VCaP (cell line): ENCODE results near the gene MAP1A.
A peak's percentile ranks its signal among the peaks of the same experiment; 100 is the strongest.

Source experiments
- H3K27ac ChIP-seq: fragments of 450-650 bp; 2 replicates; pipeline ENCODE4 v1.5.1; 2017
- CTCF ChIP-seq: fragments of 450-650 bp; conservative IDR thresholded peaks from 2 replicates; pipeline ENCODE4 v1.5.1; 2017; ENCODE audit warnings: mild to moderate bottlenecking, moderate library complexity

Gene MAP1A

GRCh38 chr15:43488790-43489189 lies 28.6 kb upstream of the MAP1A start:
- H3K27ac ChIP-seq = no peak overlapping the region
- TF ChIP-seq CTCF = no peak

GRCh38 chr15:43489191-43489590 lies 28.2 kb upstream of the MAP1A start:
- TF ChIP-seq CTCF = no peak
- no peak overlapping the region for H3K27ac ChIP-seq

- TF ChIP-seq CTCF = no peak
- peak overlapping the region; percentile 69 for H3K27ac ChIP-seq
Measured at GRCh38 chr15:43492266-43492665, 25.1 kb upstream of the MAP1A start.

GRCh38 chr15:43492673-43493601 lies 24.5 kb upstream of the MAP1A start, which contains the start of gene TP53BP1:
TP53BP1 (minus strand) TSS chr15:43493156; CDS start chr15:43493043, 113 bp downstream.
- TF ChIP-seq CTCF = no peak

GRCh38 chr15:43493703-43494472 lies 23.5 kb upstream of the MAP1A start:
- no peak for TF ChIP-seq CTCF
- peak overlapping the region; percentile 69 for H3K27ac ChIP-seq

More at GRCh38 chr15:43492673-43493601, 24.5 kb upstream of the MAP1A start, which contains the start of gene TP53BP1:
- H3K27ac ChIP-seq = peak within 1 kb of the TSS; percentile 69

GRCh38 chr15:43498990-43499389 lies 18.4 kb upstream of the MAP1A start:
- no peak for TF ChIP-seq CTCF
- H3K27ac ChIP-seq = no peak overlapping the region

- no peak for TF ChIP-seq CTCF
- no peak overlapping the region for H3K27ac ChIP-seq
Measured at GRCh38 chr15:43499635-43500034, 17.8 kb upstream of the MAP1A start.
